ENCODE results near the gene IL17RB. TPM values are rescaled to one million over a fixed set of nuclear protein-coding genes. Genes with fewer than 3 reads are reported as not detected.
A peak's percentile ranks its signal among the peaks of the same experiment; 100 is the strongest.

IL17RB gene
- total RNA-seq, 1 donor = under 0.01 TPM

DNA sequence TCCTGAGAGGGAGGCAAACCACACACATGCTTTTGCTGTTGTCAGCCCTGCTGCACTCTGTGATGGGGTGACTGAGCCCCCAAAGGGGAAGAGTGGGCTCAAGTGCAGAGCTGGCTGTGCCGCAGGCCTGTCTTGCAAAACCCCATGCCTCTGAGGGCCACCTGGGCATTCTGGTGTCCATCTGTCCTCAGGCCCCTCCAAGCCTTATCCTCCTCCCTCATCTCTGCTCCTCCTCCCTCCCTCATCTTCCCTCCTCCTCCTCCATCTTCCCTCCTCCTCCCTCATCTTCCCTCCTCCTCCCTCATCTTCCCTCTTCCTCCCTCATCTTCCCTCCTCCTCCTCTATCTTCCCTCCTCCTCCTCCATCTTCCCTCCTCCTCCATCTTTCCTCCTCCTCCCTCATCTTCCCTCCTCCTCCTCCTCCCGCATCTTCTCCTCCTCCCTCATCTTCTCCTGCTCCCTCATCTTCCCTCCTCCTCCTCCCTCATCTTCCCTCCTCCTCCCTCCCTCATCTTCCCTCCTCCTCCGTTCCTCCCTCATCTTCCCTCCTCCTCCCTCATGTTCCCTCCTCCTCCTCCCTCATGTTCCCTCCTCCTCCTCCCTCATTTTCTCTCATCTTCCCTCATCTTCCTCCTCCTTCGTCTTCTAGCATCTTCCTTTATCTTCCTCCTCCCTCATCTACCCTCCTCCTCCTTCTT is 40.8 kb upstream of the IL17RB start:
- Histone ChIP-seq H3K9me3 (ENCODE audit: low read depth, low read length) (no peaks in the 10 kb centered on the region), H3K27me3 (ENCODE audit: insufficient read depth, low read length) (no peaks in the 10 kb centered on the region), H2AFZ (ENCODE audit: low read length) (peak overlapping the region; percentile 48), H3K36me3 (ENCODE audit: insufficient read depth, low read length) (no peaks in the 10 kb centered on the region), H3K79me2 (ENCODE audit: insufficient read depth, low read length) (no peaks in the 10 kb centered on the region), H3K4me1 (ENCODE audit: insufficient read depth, low read length) (peaks cover 32% of the 10 kb centered on the region), H3K27ac (ENCODE audit: low read depth, low read length) (peak overlapping the region; percentile 78), H4K20me1 (ENCODE audit: insufficient read depth, low read length) (no peaks in the 10 kb centered on the region), H3K4me3 (ENCODE audit: insufficient read depth, low read length) (peak overlapping the region; percentile 5), H3K4me2 (ENCODE audit: insufficient read depth, low read length) (peak overlapping the region; percentile 44)
- TF ChIP-seq, protein P1, sequence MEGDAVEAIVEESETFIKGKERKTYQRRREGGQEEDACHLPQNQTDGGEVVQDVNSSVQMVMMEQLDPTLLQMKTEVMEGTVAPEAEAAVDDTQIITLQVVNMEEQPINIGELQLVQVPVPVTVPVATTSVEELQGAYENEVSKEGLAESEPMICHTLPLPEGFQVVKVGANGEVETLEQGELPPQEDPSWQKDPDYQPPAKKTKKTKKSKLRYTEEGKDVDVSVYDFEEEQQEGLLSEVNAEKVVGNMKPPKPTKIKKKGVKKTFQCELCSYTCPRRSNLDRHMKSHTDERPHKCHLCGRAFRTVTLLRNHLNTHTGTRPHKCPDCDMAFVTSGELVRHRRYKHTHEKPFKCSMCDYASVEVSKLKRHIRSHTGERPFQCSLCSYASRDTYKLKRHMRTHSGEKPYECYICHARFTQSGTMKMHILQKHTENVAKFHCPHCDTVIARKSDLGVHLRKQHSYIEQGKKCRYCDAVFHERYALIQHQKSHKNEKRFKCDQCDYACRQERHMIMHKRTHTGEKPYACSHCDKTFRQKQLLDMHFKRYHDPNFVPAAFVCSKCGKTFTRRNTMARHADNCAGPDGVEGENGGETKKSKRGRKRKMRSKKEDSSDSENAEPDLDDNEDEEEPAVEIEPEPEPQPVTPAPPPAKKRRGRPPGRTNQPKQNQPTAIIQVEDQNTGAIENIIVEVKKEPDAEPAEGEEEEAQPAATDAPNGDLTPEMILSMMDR (IDR thresholded peaks at IDR 0.05; ENCODE audit: extremely low read depth, low read depth, low read length) = no peak
- no peak for DNase-seq (ENCODE audit: insufficient read length, low spot score, missing footprints)

DNA sequence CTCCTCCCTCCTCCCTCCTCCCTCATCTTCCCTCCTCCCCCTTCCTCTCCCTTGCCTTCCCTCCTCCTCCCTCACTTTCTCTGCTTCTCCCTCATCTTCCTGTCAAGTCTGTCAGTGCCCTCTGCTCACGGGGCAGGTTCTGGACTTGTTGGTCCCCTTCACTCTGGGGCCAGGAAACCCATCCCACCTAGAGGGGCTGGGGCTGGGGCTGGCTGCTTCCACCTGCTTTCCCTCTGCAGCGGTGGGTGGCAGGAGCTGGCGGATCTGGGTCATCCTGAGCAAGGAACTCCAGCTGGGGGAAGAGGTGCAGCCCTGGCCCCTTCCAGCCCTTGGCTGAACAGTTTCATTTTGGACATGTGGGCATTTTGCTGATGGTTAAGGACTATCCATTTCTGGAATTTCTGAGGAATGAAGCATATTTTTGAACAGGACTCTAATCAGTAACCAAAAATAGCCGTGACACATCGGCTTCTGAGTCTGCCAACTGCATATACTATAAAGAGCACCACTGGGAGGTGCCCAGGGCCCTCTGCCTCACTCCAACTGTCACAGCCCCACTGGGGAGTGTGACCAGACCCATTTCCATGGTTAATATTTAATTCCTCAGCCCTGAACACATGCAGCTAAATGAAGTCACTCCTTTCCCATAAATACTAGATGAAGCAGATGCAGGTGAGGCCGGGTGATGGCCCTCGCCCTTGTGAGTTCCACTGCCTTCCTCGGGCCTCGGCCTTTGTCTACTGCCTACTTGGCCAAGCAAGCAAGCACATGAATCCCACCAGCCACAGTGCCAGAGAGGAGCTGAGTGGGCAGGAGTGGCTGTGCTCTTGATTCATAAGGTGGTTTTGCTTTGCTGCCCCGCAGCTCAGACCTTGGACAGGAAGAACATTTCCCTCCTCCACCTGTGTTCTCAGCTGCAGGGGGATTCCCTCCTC is 39.9 kb upstream of the IL17RB start:
- H3K79me2 ChIP-seq (ENCODE audit: insufficient read depth, low read length) = no peaks in the 10 kb centered on the region
- TF ChIP-seq, protein P1 (IDR thresholded peaks at IDR 0.05; ENCODE audit: extremely low read depth, low read depth, low read length) = no peak
- H3K27ac ChIP-seq (ENCODE audit: low read depth, low read length) = peak overlapping the region; percentile 78
- peak; percentile 96 for DNase-seq (ENCODE audit: insufficient read length, low spot score, missing footprints)
- peak overlapping the region; percentile 48 for H2AFZ ChIP-seq (ENCODE audit: low read length)
- H3K4me2 ChIP-seq (ENCODE audit: insufficient read depth, low read length) = peak overlapping the region; percentile 43
- no peaks in the 10 kb centered on the region for H3K27me3 ChIP-seq (ENCODE audit: insufficient read depth, low read length)
- H3K4me3 ChIP-seq (ENCODE audit: insufficient read depth, low read length) = peak overlapping the region; percentile 41
- H3K4me1 ChIP-seq (ENCODE audit: insufficient read depth, low read length) = peaks cover 32% of the 10 kb centered on the region
- no peaks in the 10 kb centered on the region for H4K20me1 ChIP-seq (ENCODE audit: insufficient read depth, low read length)
- no peaks in the 10 kb centered on the region for H3K36me3 ChIP-seq (ENCODE audit: insufficient read depth, low read length)
- H3K9me3 ChIP-seq (ENCODE audit: low read depth, low read length) = no peaks in the 10 kb centered on the region

DNA sequence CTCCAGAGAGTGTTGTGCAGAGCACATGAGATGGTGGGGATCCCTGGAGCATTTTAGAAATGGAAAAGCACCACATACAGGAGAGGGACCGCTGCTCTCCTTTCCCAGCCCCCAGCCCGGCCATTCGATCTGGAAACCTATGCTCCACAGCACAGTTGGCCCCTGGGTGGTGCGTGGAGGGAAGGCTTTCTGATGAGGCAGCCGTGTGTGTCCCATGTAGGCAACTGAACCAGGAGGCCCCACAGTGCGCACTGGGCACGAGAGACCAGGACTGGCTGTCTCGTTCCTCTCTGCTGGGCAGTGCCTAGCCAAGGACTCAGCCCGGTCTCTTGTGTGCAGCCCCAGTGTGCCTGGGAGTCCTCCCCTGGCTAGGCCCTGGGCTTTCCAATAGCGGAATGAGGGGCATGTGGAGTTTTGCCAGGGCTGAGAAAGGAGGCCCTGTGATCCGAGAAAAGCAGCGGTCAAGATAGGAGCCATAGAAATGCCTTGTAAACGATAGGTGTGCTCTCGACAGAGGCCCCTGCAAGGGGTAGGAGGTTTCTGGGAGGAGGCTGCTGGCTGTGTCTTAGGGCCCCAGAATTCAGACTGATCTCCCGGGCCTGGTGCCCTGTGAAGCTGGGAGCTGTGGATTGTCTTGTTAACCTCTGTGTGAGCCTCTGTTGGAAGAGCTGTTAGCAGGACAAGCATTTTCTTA is 39.1 kb upstream of the IL17RB start:
- Histone ChIP-seq H4K20me1 (ENCODE audit: insufficient read depth, low read length) (no peaks in the 10 kb centered on the region), H3K27ac (ENCODE audit: low read depth, low read length) (peak overlapping the region; percentile 36), H3K4me1 (ENCODE audit: insufficient read depth, low read length) (peaks cover 32% of the 10 kb centered on the region), H3K79me2 (ENCODE audit: insufficient read depth, low read length) (no peaks in the 10 kb centered on the region), H2AFZ (ENCODE audit: low read length) (peak overlapping the region; percentile 47), H3K27me3 (ENCODE audit: insufficient read depth, low read length) (no peaks in the 10 kb centered on the region), H3K4me3 (ENCODE audit: insufficient read depth, low read length) (no peak overlapping the region), H3K4me2 (ENCODE audit: insufficient read depth, low read length) (no peak overlapping the region), H3K36me3 (ENCODE audit: insufficient read depth, low read length) (no peaks in the 10 kb centered on the region), H3K9me3 (ENCODE audit: low read depth, low read length) (no peaks in the 10 kb centered on the region)
- no peak for DNase-seq (ENCODE audit: insufficient read length, low spot score, missing footprints)
- TF ChIP-seq, protein P1 (IDR thresholded peaks at IDR 0.05; ENCODE audit: extremely low read depth, low read depth, low read length) = no peak
